HepG2 (cell line): ENCODE results near the gene ADAMTSL3. TPM values are rescaled to one million over a fixed set of nuclear protein-coding genes. Genes with fewer than 3 reads are reported as not detected.

Experiments
- ATAC-seq: fragments of 200-7000 bp; cut with Tn5 transposase; 3 replicates; pipeline ENCODE4 v1.9.1; 2020; ENCODE audit warnings: mild to moderate bottlenecking, moderate library complexity
- BruUV-seq: library from RNA; stranded (reverse); fragments of 400-500 nt; replicated peaks from 2 replicates; lab custom pipeline; 2021; lab: Mats Ljungman, UMichigan
- CTCF ChIA-PET: fragments of 300-600 bp; formaldehyde crosslinking; extraction: SDS; loops from one replicate; lab custom pipeline; 2021; ENCODE audit warnings: low total read pairs, inconsistent platforms, low intra/inter-chr PET ratio; lab: Yijun Ruan, JAX
- POLR2A ChIA-PET: fragments of 350-600 bp; sonication (Branson Sonifier 250); formaldehyde crosslinking; loops from one replicate; lab custom pipeline; 2020; ENCODE audit warnings: antibody characterized with exemption, inconsistent platforms; lab: Yijun Ruan, JAX
- DNase-seq: peaks from one replicate; pipeline ENCODE4 v3.0.0-alpha.2; 2015; ENCODE audit warnings: low spot score
- FAIRE-seq: peaks from 3 replicates; lab custom pipeline; 2011; peaks lifted over from hg19 to GRCh38; lab: Jason Lieb, UNC
- H2AFZ ChIP-seq: one replicate; pipeline ENCODE4 v1.6.1; 2011; ENCODE audit warnings: low read length, inconsistent platforms
- H3K27ac ChIP-seq: fragments of 300-600 bp; 3 replicates; pipeline ENCODE4 v1.8.0; 2011; ENCODE audit warnings: mixed run types, mild to moderate bottlenecking, mixed read lengths, low read length, inconsistent platforms; ENCODE audit not compliant: insufficient read depth; ENCODE audit errors: extremely low read length
- H3K27me3 ChIP-seq, 2 experiments: fragments of 200-600 bp in 1 of 2; 2 replicates in 1 of 2; 3 replicates in 1 of 2; pipeline versions ENCODE4 v1.6.0 to v1.8.0; 2011; ENCODE audit warnings: low read length in 2 of 2, mild to moderate bottlenecking in 2 of 2, moderate library complexity in 2 of 2, inconsistent platforms in 1 of 2; ENCODE audit not compliant: insufficient read depth in 2 of 2, control insufficient read depth in 1 of 2
- H3K36me3 ChIP-seq, 2 experiments: fragments of 200-600 bp in 1 of 2; replicated peaks in 1 of 2; 2 replicates in 1 of 2; 3 replicates in 1 of 2; pipeline versions ENCODE4 v1.5.1 to v1.8.0; 2011; ENCODE audit warnings: low read length in 2 of 2, inconsistent platforms in 1 of 2; ENCODE audit not compliant: insufficient read depth in 2 of 2, control insufficient read depth in 1 of 2
- H3K4me1 ChIP-seq: 2 replicates; pipeline ENCODE4 v1.5.1; 2012; ENCODE audit warnings: low read length, inconsistent platforms; ENCODE audit not compliant: insufficient read depth
- H3K4me2 ChIP-seq: 2 replicates; pipeline ENCODE4 v1.6.0; 2011; ENCODE audit warnings: low read depth, low read length, inconsistent platforms
- H3K4me3 ChIP-seq, 3 experiments: fragments of 200-600 bp in 1 of 3; sonication (generic), shearing (Covaris generic) in 1 of 3; replicated peaks in 1 of 3; 2 replicates each; pipeline ENCODE4 v1.5.1; 2011 to 2016; ENCODE audit warnings: low read length in 3 of 3, inconsistent platforms in 2 of 3, low read depth in 2 of 3, mild to moderate bottlenecking in 2 of 3, control low read depth in 1 of 3, mixed read lengths in 1 of 3; ENCODE audit not compliant: insufficient read depth in 1 of 3
- H3K79me2 ChIP-seq: one replicate; pipeline ENCODE4 v1.6.1; 2011; ENCODE audit warnings: low read length, inconsistent platforms; ENCODE audit not compliant: insufficient read depth
- H3K9ac ChIP-seq: 2 replicates; pipeline ENCODE4 v1.6.0; 2011; ENCODE audit warnings: mild to moderate bottlenecking, low read depth, low read length, inconsistent platforms; ENCODE audit not compliant: insufficient read depth
- H3K9me3 ChIP-seq: 2 replicates; pipeline ENCODE4 v1.5.1; 2012; ENCODE audit warnings: mild to moderate bottlenecking, low read length
- H4K20me1 ChIP-seq: 2 replicates; pipeline ENCODE4 v1.6.0; 2011; ENCODE audit warnings: inconsistent platforms, mild to moderate bottlenecking, low read length, moderate library complexity; ENCODE audit not compliant: insufficient read depth
- ADNP ChIP-seq: sonication (generic); formaldehyde crosslinking; IDR thresholded peaks from 2 replicates; pipeline ENCODE4 v1.4.0; 2020; ENCODE audit warnings: missing genetic modification reagents
- ATM ChIP-seq: fragments of 450-650 bp; IDR thresholded peaks from 2 replicates; pipeline ENCODE4 v1.7.1; 2017; ENCODE audit warnings: mild to moderate bottlenecking, borderline replicate concordance
- ELF3 ChIP-seq: IDR thresholded peaks from 2 replicates; pipeline ENCODE4 v1.6.1; 2016; ENCODE audit warnings: missing genetic modification reagents, missing compliant biosample characterization
- HDAC6 ChIP-seq: fragments of 200-600 bp; sonication (generic); IDR thresholded peaks from 2 replicates; pipeline ENCODE4 v1.7.0; 2017; ENCODE audit warnings: mild to moderate bottlenecking, antibody characterized with exemption, low read length, low read depth
- HNRNPLL ChIP-seq: fragments of 200-400 bp; formaldehyde crosslinking; IDR thresholded peaks from 2 replicates; pipeline ENCODE4 v1.6.1; 2017; ENCODE audit warnings: mild to moderate bottlenecking, low read depth, low read length; ENCODE audit not compliant: poor library complexity, severe bottlenecking
- IRX3 ChIP-seq: sonication (generic); formaldehyde crosslinking; IDR thresholded peaks from 2 replicates; pipeline ENCODE4 v1.8.1; 2023; ENCODE audit warnings: mild to moderate bottlenecking, low read depth, missing genetic modification reagents, borderline replicate concordance
- MXI1 ChIP-seq: IDR thresholded peaks from 3 replicates; pipeline ENCODE4 v1.6.1; 2012; ENCODE audit warnings: low read depth, low read length, inconsistent platforms, borderline replicate concordance
- SCMH1 ChIP-seq: sonication (generic); formaldehyde crosslinking; IDR thresholded peaks from 2 replicates; pipeline ENCODE4 v1.9.0; 2021; ENCODE audit warnings: missing genetic modification reagents, mild to moderate bottlenecking, borderline replicate concordance
- ZBTB42 ChIP-seq: sonication (generic); formaldehyde crosslinking; IDR thresholded peaks from 2 replicates; pipeline ENCODE4 v1.5.0; 2020; ENCODE audit warnings: mild to moderate bottlenecking, missing genetic modification reagents
- ZNF605 ChIP-seq: sonication (generic); formaldehyde crosslinking; IDR thresholded peaks from 2 replicates; pipeline ENCODE4 v1.8.0; 2022; ENCODE audit warnings: mild to moderate bottlenecking, missing genetic modification reagents
- ZNF713 ChIP-seq: sonication (generic); formaldehyde crosslinking; IDR thresholded peaks from 2 replicates; pipeline ENCODE4 v1.4.0; 2020; ENCODE audit warnings: mild to moderate bottlenecking, missing genetic modification reagents
- WGBS: methylation state at CpG from one replicate; pipeline ENCODE4 v1.1.6; 2017; ENCODE audit warnings: low lambda C conversion rate; 5-methylcytosine and 5-hydroxymethylcytosine counted together
- in situ Hi-C: cut with HindIII; loops from 2 replicates; pipeline ENCODE4 v1.10.0; 2017; ENCODE audit warnings: low pct_unique_long_range_greater_than_20kb; ENCODE audit not compliant: extremely low pct_ligation_motif_present
- intact Hi-C: fragments of 100-400 bp; cut with micrococcal nuclease; formaldehyde crosslinking; loops from one replicate; pipeline ENCODE4 v1.10.0; 2022; ENCODE audit not compliant: unreplicated experiment
- polyA plus RNA-seq, 8 experiments: library from polyadenylated mRNA; depleted of rRNA in 3 of 8; stranded (reverse) in 7 of 8; unstranded in 1 of 8; fragments of >200 nt; fragmentation: Illumina TruSeq in 4 of 8; extraction: Trizol in 4 of 8; gene quantifications; 2 replicates each; pipeline versions ENCODE4 v1.2.1 to v1.2.3, GENCODE V29; 2011 to 2016; ENCODE audit warnings: low read depth in 4 of 8, missing spikeins in 1 of 8, mixed read lengths in 1 of 8; ENCODE audit not compliant: insufficient read depth in 1 of 8
- total RNA-seq, 5 experiments: library from RNA; depleted of rRNA; stranded (reverse); fragments of >200 nt; fragmentation: Illumina TruSeq; extraction: Trizol; gene quantifications; 2 replicates each; pipeline ENCODE4 v1.2.3, GENCODE V29; 2016; ENCODE audit warnings: low read depth in 1 of 5
- TF ChIP-seq, protein P1 (sequence below): sonication (generic); formaldehyde crosslinking; IDR thresholded peaks from 2 replicates; pipeline ENCODE4 v1.4.0; 2020; ENCODE audit warnings: mild to moderate bottlenecking, missing genetic modification reagents
- TF ChIP-seq, protein P2 (sequence below): IDR thresholded peaks from 2 replicates; pipeline ENCODE4 v1.6.1; 2018; ENCODE audit warnings: missing genetic modification reagents

ADAMTSL3 gene
- total and polyA plus RNA-seq, 2 of the 13 experiments (the other 11 are each of a cell fraction or from before 2014, with no cell fraction given): 0.04 to 0.09 TPM

DNA sequence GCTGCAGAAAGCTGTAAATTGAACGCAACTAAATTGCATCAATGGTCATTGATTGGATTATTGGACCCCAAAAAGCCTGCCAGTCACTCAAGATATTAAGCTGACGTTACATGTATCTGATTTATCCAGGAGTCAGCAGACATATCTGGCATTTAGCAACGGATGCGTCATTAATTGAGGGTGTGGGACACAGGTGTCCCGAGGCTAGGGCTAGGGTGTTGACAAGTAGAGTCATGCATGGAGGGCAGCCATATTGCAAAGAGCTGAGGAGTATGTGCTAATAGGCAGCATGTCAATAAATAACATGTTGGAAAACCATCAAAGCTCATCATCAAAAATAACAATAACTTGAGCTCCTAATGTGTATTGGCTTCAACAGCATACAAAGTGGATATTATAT is 347.1 kb downstream of the ADAMTSL3 start:
- H4K20me1 ChIP-seq: no peaks in the 10 kb centered on the region
- no peak for ATAC-seq
- H3K9ac ChIP-seq: no peak overlapping the region
- no peak for TF ChIP-seq IRX3 (CRISPR knock-in tag)
- no peak for TF ChIP-seq SCMH1
- no peak for TF ChIP-seq HDAC6
- TF ChIP-seq, protein P1, sequence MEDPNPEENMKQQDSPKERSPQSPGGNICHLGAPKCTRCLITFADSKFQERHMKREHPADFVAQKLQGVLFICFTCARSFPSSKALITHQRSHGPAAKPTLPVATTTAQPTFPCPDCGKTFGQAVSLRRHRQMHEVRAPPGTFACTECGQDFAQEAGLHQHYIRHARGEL (CRISPR knock-in tag): no peak
- TF ChIP-seq ZNF605 (CRISPR knock-in tag): no peak
- WGBS: 34% methylated on average over 5 of the region's 5 CpGs
- no peaks in the 10 kb centered on the region for H3K79me2 ChIP-seq
- no peak overlapping the region for H3K4me2 ChIP-seq
- DNase-seq: no peak
- POLR2A ChIA-PET: no interaction called here
- in situ Hi-C loops: no loop called here
- no peaks in the 10 kb centered on the region for H3K4me1 ChIP-seq
- no TSS peak for BruUV-seq
- no peaks in the 10 kb centered on the region for H3K36me3 ChIP-seq
- no peak overlapping the region for H2AFZ ChIP-seq
- H3K27me3 ChIP-seq: no peaks in the 10 kb centered on the region
- CTCF ChIA-PET: no interaction called here
- H3K9me3 ChIP-seq: no peaks in the 10 kb centered on the region
- intact Hi-C loops: no loop called here
- H3K4me3 ChIP-seq: no peak overlapping the region
- FAIRE-seq: no peak
- no peak overlapping the region for H3K27ac ChIP-seq

DNA sequence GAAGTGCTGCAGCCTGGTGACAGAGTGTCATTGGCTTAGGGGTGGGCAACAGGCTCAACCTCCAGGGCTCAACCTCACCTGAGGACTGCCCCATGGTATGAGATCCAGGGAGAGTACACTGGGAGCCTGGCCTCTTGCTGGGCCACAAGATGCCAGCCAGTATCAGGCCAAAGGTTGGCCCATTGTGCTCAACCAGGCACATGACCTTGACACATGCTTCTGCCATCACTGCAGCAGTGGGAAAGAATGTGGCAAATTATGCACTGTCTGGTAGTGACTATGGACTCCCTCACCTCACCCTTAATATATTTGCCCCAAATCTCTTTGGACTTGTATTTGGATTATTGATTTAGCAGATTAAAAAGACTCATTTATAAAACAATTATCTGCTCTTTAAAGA is 347.7 kb downstream of the ADAMTSL3 start:
- Histone ChIP-seq H3K9me3 (no peaks in the 10 kb centered on the region), H3K27ac (no peak overlapping the region), H3K4me2 (no peak overlapping the region), H3K4me3 (no peak overlapping the region), H3K27me3 (no peaks in the 10 kb centered on the region), H3K36me3 (no peaks in the 10 kb centered on the region), H4K20me1 (no peaks in the 10 kb centered on the region), H3K79me2 (no peaks in the 10 kb centered on the region), H3K4me1 (no peaks in the 10 kb centered on the region), H3K9ac (no peak overlapping the region), H2AFZ (no peak overlapping the region)
- DNase-seq (no peak), FAIRE-seq (no peak), ATAC-seq (no peak)
- CTCF ChIA-PET: no interaction called here
- POLR2A ChIA-PET: no interaction called here
- in situ Hi-C loops (no loop called here), intact Hi-C loops (no loop called here)
- BruUV-seq: no TSS peak
- TF ChIP-seq ATM: no peak
- TF ChIP-seq, protein P2, sequence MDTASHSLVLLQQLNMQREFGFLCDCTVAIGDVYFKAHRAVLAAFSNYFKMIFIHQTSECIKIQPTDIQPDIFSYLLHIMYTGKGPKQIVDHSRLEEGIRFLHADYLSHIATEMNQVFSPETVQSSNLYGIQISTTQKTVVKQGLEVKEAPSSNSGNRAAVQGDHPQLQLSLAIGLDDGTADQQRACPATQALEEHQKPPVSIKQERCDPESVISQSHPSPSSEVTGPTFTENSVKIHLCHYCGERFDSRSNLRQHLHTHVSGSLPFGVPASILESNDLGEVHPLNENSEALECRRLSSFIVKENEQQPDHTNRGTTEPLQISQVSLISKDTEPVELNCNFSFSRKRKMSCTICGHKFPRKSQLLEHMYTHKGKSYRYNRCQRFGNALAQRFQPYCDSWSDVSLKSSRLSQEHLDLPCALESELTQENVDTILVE (CRISPR knock-in tag): no peak
- TF ChIP-seq ELF3 (CRISPR knock-in tag): no peak
- TF ChIP-seq ZNF713 (CRISPR knock-in tag): no peak
- TF ChIP-seq MXI1: no peak
- no peak for TF ChIP-seq ZBTB42
- no peak for TF ChIP-seq ADNP
- no peak for TF ChIP-seq HNRNPLL
